Measurements from ENCODE around the gene CMTM4.

GRCh38 chr16:66728804-66729203 lies 32.3 kb upstream of the CMTM4 start:
- TF ChIP-seq CTCF (IDR thresholded peaks at IDR 0.05; ENCODE audit: borderline replicate concordance, extremely low read depth, low read length, poor library complexity, severe bottlenecking) (no peak), EZH2 (IDR thresholded peaks at IDR 0.05; ENCODE audit: borderline replicate concordance, low read depth, low read length, severe bottlenecking) (no peak)

All from DND-41 (cell line).